ENCODE results near the gene STEAP1.
"Not testable (repeated sequence)": the region's sequence is repeated elsewhere in the genome, so short reads cannot be mapped to it uniquely, and the experiment has no call there.

Gene STEAP1

GRCh38 chr7:90173127-90173844, 19.0 kb downstream of the STEAP1 start:
- no peak for DNase-seq (ENCODE audit: low spot score)

DNA sequence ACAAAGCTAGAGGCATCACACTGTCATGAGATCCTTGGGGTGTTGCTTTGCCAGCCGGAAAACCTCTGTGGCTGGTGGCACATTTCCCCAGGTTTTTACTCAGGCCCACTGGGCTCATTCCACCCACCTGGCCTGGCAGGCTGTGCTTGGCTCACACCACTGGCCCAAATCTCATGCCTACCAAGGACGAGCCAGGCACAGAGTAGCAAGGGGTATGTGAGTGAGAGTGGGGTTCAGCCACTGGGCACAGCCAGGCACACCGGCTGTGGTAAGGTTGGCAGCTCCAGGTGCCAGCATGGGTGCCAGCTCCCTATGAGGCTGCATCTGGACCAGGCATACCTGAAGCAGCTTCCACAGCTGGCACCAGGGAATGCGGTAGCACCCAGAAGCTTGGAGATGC, 21.4 kb downstream of the STEAP1 start:
- no peak for DNase-seq (ENCODE audit: low spot score)

DNA sequence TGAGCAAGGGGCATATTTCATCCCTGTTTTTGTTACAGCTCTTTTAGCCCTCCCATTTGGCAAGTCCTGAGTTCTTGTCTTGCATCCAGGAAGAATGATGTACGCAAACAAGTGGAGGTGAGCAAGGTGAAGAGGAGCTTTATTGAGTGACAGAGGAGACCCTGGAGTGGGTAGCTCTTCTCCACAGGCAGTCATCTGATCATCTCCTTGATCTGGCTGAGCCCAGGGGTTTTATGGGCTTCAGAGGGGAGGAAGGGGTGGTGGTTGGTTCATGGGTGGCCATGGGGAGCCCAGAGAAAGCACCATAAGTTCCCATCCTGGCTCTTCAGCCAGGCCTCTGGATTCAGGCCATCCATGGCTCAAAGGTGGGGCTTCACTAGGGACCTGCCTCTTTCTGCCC, 21.9 kb downstream of the STEAP1 start:
- DNase-seq (ENCODE audit: low spot score), result no peak

GRCh38 chr7:90178166-90178565, 23.9 kb downstream of the STEAP1 start:
- no peak for DNase-seq (ENCODE audit: low spot score)

GRCh38 chr7:90178679-90179278, 24.5 kb downstream of the STEAP1 start:
- DNase-seq (ENCODE audit: low spot score), result no peak

DNA sequence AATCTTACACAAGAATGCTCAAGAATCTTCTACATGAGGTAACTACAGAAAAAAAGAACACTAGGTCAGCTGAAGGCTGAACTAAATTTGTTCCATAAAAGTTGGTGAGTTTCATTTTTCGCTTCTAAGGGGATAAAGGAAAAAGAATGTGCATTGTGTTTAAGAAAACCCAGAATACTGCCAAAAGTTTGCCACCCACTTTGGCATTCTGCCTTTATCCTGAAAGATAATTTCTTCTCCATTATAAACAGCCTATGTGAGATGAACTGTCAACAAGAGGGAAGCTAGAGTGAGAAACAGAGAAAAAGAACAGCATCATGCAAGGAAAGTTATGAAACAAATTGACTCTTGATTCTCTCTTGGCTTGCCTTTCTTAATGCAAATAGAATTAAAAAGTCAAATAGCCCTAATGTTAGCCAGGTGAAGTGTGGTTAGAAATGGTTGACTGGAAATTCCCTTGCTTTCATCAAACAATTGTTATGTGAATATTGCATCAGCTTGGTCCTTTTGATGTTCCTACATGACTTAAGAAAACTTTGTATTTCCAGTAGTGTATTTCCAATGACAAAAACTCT, 25.8 kb downstream of the STEAP1 start:
- DNase-seq (ENCODE audit: low spot score), result no peak

- no peak for DNase-seq (ENCODE audit: low spot score)
Measured at GRCh38 chr7:90180649-90181048, 26.4 kb downstream of the STEAP1 start.

GRCh38 chr7:90181485-90181884, 27.2 kb downstream of the STEAP1 start:
- no peak for DNase-seq (ENCODE audit: low spot score)

GRCh38 chr7:90186290-90186689, 32.0 kb downstream of the STEAP1 start:
- not testable (repeated sequence) for DNase-seq (ENCODE audit: low spot score)

- DNase-seq (ENCODE audit: low spot score), result no peak
Measured at GRCh38 chr7:90187507-90188050, 33.3 kb downstream of the STEAP1 start.

- no peak for DNase-seq (ENCODE audit: low spot score)
Measured at GRCh38 chr7:90188281-90188680, 34.0 kb downstream of the STEAP1 start.

DNA sequence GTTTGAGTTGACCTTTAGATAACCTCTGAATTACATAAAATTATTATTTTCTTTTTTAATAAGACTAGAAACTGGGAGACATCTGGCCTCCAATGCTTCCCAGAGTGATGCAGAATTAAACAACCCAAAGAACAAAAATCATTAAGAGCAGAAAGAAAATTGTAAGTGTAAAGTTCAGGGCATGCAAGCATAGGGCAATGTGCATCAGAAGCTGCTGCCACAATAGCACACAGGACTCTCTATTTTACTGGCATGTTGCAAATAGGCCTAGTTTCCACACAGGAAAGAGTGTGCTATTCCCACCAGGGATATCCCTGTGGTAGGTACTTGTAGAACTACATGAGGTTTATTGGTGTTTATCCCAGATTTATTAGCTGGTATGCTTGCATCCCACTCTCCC, 36.7 kb downstream of the STEAP1 start:
- no peak for DNase-seq (ENCODE audit: low spot score)

DNA sequence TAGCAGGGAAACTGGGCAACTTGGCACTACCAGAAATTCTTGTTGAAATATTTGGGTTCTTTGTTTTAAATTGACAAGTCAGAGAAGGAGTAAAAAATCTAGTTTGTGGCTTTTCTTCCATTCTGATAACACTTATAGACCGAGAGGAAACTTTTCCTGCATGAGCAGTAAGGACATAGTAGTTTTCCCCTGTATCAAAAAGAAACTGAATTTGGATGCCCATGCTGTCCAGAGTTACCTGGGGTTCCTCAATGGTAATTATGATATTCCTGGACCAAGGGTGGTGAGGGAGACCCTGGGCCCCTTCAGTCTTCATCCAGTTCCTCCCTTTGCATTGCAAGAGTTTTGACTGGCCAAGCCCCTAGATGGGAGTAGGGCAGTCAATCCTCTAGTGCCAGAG, 37.4 kb downstream of the STEAP1 start:
- no peak for DNase-seq (ENCODE audit: low spot score)

GRCh38 chr7:90192876-90193750, 38.8 kb downstream of the STEAP1 start:
- DNase-seq (ENCODE audit: low spot score), result no peak

- no peak for DNase-seq (ENCODE audit: low spot score)
Measured at GRCh38 chr7:90194911-90195809, 40.9 kb downstream of the STEAP1 start.

DNA sequence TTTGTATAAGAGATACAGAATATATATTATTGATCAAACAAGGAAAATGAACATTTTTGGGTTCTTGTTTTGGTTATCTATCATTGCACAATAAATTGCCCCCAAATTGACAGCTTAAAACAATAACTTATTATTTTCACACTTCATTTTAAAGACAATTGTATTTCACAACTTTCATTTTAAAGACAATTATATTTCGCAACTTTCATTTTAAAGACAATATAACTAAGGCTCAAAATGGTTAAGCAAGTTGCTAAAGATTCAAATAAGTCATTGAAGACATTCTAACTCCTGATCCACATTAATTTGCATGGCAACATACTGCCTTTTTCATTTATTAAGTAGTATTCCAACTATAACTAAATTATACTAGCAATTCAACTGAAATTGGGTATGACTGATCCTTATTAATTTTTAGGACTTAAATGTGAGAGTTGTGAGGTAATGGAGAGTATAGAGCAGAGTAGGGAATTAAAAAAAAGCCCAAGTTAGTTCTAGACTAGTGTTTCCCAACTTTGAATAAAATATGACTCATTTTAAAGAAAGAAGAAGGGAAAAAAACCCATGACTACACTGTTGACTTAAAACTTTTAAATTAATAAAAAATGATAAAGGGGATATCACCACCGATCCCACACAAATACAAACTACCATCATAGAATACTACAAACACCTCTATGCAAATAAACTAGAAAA, 47.4 kb downstream of the STEAP1 start:
- DNase-seq (ENCODE audit: low spot score), result no peak

DNA sequence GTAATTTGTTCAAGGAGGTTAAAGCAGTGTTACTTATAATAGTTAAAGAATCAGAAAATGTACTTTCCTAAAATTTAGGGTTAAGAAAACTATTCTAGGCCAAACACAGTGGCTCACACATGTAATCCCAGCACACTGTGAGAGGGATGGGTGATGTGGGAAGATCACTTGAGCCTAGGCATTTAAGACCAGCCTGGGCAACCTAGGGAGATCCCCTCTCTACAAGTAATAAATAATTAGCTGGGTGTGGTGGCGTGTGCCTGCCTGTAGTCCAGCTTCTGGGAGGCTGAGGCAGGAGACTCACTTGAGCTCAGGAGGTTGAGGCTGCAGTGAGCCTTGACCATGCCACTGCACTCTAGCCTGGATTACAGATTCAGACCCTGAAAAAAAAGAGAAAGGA, 53.7 kb downstream of the STEAP1 start:
- no peak for DNase-seq (ENCODE audit: low spot score)

- no peak for DNase-seq (ENCODE audit: low spot score)
Measured at GRCh38 chr7:90209776-90210175, 55.5 kb downstream of the STEAP1 start.

- no peak for DNase-seq (ENCODE audit: low spot score)
Measured at GRCh38 chr7:90210475-90210874, 56.2 kb downstream of the STEAP1 start.

DNA sequence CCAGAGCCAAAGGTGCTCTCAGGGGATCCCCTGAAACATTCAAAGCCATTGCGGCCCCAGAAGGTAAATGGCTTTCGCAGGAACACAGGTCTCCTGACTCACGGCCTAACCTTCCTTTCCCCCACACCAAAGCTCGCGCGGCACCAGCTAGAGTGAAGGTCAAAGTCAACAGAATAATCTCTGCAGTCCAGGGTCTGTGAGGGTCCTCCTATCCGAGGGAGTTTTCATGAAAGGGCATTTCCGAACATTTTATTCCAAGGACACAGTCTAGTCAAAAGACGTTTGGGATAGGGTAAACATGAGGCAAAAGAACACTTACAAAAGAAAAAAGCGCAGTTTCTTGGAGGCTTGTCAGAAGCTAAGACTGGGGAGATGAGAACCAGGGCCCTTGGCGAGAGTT, 56.7 kb downstream of the STEAP1 start:
- DNase-seq (ENCODE audit: low spot score), result no peak

All from D341Med (cell line).